IPS-18a (cell line): Measurements from ENCODE around the gene SDK2.

Experiments
- H3K27ac ChIP-seq: one replicate; pipeline ENCODE4 v1.5.1; 2013; ENCODE audit warnings: low read length
- H3K27me3 ChIP-seq: one replicate; pipeline ENCODE4 v1.6.1; 2013; ENCODE audit warnings: mild to moderate bottlenecking, low read length; ENCODE audit not compliant: control insufficient read depth, insufficient read depth
- H3K36me3 ChIP-seq: one replicate; pipeline ENCODE4 v1.6.1; 2013; ENCODE audit warnings: low read depth, low read length; ENCODE audit not compliant: control insufficient read depth
- H3K4me1 ChIP-seq: one replicate; pipeline ENCODE4 v1.6.1; 2013; ENCODE audit warnings: low read depth, low read length; ENCODE audit not compliant: control insufficient read depth
- H3K4me3 ChIP-seq: one replicate; pipeline ENCODE4 v1.5.1; 2013; ENCODE audit warnings: low read length
- H3K9ac ChIP-seq: one replicate; pipeline ENCODE4 v1.6.1; 2013; ENCODE audit warnings: mild to moderate bottlenecking, low read length, moderate library complexity
- H3K9me3 ChIP-seq: one replicate; pipeline ENCODE4 v1.6.1; 2013; ENCODE audit warnings: low read depth, low read length; ENCODE audit not compliant: control insufficient read depth

Gene SDK2

DNA sequence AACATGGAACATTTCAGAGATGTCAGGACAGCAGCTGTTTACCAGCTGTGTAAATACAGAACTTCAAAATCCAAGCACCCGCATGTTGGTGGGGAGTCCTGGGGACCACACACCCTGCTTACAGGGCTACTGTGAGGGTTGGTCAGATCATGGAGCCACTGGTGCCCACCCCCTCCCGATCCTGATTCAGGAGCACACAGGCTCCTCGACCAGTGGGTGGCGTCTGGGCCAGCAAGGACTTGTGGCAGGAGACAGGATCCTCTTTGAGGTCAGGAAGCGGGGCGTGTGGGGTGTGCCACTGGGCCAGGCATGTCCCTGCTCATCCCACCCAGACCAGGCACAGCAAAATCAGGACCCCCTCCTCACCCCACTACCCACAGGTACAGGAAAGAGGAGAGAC is 83.6 kb downstream of the SDK2 start:
- no peaks in the 10 kb centered on the region for H3K9me3 ChIP-seq
- H3K27ac ChIP-seq: no peak overlapping the region
- H3K9ac ChIP-seq: no peak overlapping the region
- no peaks in the 10 kb centered on the region for H3K27me3 ChIP-seq
- H3K36me3 ChIP-seq: no peaks in the 10 kb centered on the region
- no peak overlapping the region for H3K4me3 ChIP-seq
- peaks cover 23% of the 10 kb centered on the region for H3K4me1 ChIP-seq

DNA sequence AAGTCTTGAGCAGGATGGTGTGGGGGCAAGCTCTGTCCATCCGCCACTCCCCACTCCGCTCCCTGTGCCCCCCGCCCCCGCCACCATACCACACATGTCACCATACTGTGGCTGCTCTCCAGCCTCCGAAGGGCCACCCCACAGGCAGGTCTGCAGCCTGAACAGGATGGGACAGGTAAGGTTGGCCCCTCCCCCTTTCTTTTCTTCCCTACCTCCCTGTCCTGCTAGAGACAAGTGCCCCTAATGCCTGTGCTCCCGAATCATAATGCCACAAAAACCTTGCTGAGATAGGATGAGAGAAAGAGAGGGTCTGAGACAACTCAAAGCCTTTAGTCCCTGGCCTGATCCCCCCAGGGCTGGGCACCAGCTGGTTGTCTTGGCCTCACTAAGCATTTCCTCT is 84.7 kb downstream of the SDK2 start:
- H3K27me3 ChIP-seq: no peaks in the 10 kb centered on the region
- no peak overlapping the region for H3K4me3 ChIP-seq
- H3K9ac ChIP-seq: no peak overlapping the region
- H3K27ac ChIP-seq: no peak overlapping the region
- no peaks in the 10 kb centered on the region for H3K9me3 ChIP-seq
- peaks cover 14% of the 10 kb centered on the region for H3K4me1 ChIP-seq
- H3K36me3 ChIP-seq: no peaks in the 10 kb centered on the region

DNA sequence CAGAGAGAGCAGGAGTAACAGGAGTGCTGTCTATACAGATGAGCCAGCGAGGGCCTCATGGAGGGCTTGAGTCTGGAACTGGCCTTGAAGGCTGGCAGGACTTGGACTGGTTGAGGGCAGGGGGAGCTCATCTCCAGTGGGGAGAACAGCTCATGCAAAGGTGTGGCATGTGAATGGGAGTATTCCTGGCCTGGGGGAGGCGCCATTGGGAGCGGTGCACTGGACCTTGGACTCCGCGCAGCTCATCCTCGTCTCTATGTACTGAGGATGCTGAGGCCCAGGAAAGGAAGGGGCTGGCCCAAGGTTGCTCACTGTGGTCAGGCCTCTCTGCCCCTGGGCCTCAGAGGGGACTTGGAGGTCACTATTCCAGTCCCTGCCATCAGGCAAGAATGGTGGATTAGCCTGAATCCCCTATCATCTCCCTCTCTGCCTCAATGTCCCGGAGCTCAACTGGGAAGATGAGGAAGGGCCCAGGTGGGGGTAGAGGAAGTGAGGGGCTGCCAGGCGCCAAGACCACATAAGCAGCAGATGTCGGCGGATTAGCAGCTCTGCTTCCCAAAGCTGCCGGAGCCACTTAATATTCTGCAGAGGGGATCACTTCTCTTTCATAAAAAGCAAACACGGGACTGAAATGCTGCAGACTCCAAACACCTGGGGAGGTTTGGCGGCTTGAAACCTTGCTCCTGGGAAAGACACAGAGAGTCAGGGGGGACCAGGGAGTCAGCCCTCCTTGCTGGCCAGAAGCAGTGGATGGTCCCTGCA is 88.9 kb downstream of the SDK2 start:
- Histone ChIP-seq H3K36me3 (no peaks in the 10 kb centered on the region), H3K4me3 (no peak overlapping the region), H3K9me3 (no peaks in the 10 kb centered on the region), H3K27me3 (no peaks in the 10 kb centered on the region), H3K9ac (no peak overlapping the region), H3K27ac (no peak overlapping the region), H3K4me1 (peaks cover 14% of the 10 kb centered on the region)

DNA sequence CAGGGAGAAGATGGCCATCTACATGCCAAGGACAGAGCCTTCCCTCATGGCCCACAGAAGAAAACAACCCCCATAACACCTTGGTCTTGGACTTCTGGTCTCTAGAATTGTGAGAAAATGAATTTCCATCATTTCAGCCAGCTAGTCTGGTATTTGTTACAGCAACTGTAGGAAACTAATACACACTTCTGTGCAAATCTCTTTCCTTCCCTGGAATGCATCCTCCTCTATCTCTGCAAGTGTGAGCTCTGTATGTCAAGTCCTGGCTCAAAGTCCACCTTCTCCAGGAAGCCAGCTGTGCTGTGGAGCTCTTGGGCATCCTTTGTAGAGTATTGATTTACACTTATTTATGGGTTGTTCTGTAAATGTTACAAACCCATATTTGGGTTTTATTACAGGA is 89.7 kb downstream of the SDK2 start:
- H3K4me3 ChIP-seq: no peak overlapping the region
- no peaks in the 10 kb centered on the region for H3K27me3 ChIP-seq
- H3K9me3 ChIP-seq: no peaks in the 10 kb centered on the region
- H3K36me3 ChIP-seq: no peaks in the 10 kb centered on the region
- H3K9ac ChIP-seq: no peak overlapping the region
- H3K27ac ChIP-seq: no peak overlapping the region
- peaks cover 9% of the 10 kb centered on the region for H3K4me1 ChIP-seq

DNA sequence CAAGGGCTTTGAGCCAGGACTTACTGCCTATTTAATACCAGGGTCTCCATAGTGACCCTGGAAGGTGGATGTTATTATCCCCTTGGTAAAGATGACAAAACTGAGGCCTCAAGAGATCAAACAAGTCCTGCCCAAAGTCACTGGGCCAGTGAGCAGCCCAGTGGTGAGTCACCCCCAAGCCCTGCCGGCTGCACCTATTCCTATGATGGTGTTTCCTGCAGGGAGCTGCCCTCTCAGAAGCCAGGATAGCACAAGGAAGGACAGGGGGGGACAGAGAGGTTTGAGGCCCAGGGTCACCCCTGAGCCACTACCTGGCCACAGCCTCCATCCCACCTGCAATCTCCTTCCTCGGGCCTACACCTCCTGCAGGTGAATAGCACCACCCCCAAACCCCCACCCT is 90.9 kb downstream of the SDK2 start:
- H3K27ac ChIP-seq: no peak overlapping the region
- H3K36me3 ChIP-seq: no peaks in the 10 kb centered on the region
- no peak overlapping the region for H3K4me3 ChIP-seq
- H3K9me3 ChIP-seq: no peaks in the 10 kb centered on the region
- H3K4me1 ChIP-seq: no peaks in the 10 kb centered on the region
- H3K9ac ChIP-seq: no peak overlapping the region
- H3K27me3 ChIP-seq: no peaks in the 10 kb centered on the region

DNA sequence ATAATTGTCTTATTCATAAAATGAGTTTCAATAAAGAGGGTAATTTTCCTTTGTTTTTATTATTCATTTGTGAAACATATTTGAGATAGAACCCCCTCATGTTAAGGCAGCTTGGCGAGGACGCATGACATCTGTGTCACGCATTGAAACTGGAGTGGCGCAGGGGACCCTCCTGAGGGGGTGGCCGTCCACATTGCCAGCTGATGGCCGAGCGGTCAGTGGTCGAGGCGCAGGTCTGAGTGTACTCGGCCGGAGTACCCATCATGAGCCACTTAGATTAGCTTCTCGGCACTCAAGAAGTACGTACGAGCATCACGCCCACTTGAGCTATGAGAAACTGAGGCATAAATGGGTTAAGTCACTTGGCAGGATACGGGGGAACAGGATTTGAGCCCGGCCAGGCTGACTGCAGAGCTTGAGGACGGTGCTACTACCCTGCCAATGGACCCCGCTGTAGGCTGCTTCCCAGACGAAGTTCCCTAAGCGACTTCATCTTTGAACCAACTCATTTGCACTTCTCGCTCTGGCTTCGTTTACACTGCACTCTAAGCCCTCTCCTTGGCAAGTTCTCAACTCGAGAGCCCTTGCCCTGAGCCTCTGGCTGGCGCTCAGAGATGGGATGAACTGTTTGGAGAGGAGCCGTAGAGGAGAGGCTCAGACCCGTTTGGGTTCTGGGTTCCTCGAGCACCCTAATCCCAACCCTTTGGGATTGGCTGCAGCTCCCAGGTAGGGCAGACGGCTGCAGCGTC is 91.8 kb downstream of the SDK2 start:
- H3K9ac ChIP-seq: no peak overlapping the region

DNA sequence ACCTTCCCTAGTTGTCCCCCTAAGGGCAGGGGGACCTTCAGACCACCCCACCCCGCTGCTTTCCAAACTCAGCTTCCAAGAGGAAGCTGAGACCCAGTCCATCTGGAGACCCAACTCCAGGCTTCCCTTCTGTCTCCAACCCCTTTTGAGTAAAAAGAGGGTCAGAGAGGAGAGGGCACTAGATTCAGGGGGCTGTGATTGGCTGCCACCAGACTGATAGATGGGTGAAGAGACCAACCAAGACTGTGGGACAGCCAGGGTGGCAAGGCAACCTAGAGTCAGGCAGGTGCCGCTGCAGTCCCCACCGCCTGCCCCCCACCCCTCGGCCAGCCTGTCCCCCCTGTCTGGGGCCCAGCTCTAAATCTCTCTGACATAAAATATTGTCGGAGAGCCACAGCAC is 92.5 kb downstream of the SDK2 start:
- Histone ChIP-seq H3K9ac (no peak overlapping the region), H3K36me3 (no peaks in the 10 kb centered on the region), H3K4me1 (peaks cover 7% of the 10 kb centered on the region), H3K27me3 (no peaks in the 10 kb centered on the region), H3K27ac (no peak overlapping the region), H3K4me3 (no peak overlapping the region), H3K9me3 (no peaks in the 10 kb centered on the region)

More for the DNA sequence above, 91.8 kb downstream of the SDK2 start:
- Histone ChIP-seq H3K27ac (no peak overlapping the region), H3K4me1 (peaks cover under 1% of the 10 kb centered on the region), H3K4me3 (no peak overlapping the region), H3K36me3 (no peaks in the 10 kb centered on the region), H3K27me3 (no peaks in the 10 kb centered on the region), H3K9me3 (no peaks in the 10 kb centered on the region)

DNA sequence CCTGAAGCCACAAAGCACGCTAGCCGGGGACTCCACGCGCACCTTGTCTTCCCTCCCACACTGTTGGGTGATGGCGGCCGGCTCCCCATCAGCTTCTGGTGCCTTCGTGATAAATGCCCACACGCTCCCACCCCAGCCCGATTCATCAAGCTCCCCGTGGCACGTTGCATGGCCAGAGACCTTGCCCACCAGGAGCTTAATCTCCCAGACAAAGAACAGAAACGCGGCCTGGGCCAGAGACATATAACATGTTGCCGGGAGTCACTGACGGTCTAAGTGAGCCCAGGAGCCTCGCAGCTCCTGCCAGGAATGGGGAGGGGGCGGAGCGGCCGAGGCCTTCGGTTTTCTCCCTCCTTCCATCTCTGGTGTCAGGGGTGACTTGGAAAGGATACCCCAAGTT is 93.1 kb downstream of the SDK2 start:
- Histone ChIP-seq H3K4me1 (peaks cover 11% of the 10 kb centered on the region), H3K27ac (no peak overlapping the region), H3K27me3 (no peaks in the 10 kb centered on the region), H3K36me3 (no peaks in the 10 kb centered on the region), H3K4me3 (no peak overlapping the region), H3K9ac (no peak overlapping the region), H3K9me3 (no peaks in the 10 kb centered on the region)

DNA sequence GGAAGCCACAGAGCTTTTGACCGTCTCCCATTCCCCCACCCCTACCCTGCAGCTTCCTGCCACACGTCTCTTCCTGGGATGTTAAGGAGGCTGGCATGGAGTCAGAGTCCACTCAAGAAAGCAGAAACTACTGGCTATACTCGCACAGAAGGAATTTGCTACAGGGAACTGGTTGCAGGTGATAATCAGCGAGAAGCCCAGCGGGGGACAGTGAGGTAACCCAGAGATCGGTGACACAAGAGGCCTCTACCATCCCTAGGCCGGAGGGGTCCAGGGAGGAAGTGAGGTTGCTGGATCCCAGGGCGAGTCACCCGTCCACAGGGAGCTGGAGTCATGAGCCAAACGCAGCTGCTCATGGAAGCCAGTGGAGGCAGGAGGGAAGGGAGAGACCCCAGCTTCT is 93.7 kb downstream of the SDK2 start:
- Histone ChIP-seq H3K9ac (no peak overlapping the region), H3K4me3 (no peak overlapping the region), H3K36me3 (no peaks in the 10 kb centered on the region), H3K27ac (no peak overlapping the region), H3K9me3 (no peaks in the 10 kb centered on the region), H3K4me1 (peaks cover 11% of the 10 kb centered on the region), H3K27me3 (no peaks in the 10 kb centered on the region)

DNA sequence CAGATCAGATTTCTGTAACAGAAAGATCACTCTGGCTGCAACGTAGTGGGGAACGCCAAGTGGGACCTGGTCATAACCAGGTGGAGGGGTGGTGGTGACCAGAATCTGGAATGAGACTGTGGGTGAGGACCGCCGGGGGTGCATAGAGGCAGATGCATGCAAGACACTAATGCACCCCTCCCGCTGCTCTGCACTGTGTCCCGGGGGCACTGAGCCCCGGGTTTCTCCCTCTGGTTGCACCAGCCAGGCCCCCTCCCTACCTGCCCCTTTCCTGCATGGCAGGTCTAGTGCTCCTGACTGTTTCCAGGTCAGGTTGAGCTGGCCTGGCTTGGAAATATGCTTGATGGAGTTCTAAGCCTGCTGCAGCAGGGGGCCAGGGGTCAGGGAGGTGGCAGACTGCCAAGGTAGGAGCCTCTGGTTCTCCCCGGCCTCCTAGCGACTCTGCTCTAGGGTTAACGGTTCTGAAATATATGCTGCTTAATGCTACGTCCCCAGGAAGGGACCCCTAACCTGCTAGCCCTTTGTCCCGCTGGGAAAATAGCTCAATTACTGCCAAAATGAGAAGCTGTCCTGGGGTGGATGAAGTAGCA is 94.3 kb downstream of the SDK2 start:
- Histone ChIP-seq H3K27me3 (no peaks in the 10 kb centered on the region), H3K9ac (no peak overlapping the region), H3K4me1 (peaks cover 11% of the 10 kb centered on the region), H3K27ac (no peak overlapping the region), H3K9me3 (no peaks in the 10 kb centered on the region), H3K4me3 (no peak overlapping the region), H3K36me3 (no peaks in the 10 kb centered on the region)

DNA sequence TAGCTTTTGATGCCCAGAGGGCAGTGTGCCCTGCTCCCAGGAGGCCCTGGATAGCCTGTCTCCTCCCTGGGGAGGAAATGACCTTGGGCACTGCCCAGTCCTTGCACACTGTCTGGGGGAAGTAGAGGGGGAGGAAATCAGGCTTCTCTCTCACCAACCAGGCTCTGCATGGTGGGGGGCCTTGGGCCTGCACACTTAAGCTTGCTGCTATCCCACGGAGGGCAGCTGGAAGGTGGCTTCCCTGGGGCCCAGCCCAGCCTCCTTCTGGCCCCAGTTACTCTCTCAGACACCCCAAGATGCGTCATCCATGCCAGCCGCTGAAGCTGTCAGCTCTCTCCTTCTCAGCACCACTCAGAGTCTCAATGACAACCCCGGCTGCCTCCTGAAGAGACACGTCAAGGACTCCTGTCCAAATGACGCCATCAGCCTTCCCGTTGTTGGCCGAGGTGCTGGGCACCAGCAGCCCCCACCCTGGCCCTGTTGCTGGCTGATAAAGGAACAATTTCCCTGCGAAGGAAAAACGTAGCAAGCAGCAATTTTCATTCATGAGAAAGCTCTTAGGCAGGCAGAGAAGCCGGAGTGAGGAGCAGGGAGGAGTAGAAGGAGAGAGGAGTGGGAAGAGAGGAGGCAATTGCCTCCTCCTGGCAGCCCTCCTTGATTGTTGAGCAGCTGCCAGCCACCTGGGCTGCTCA is 95.5 kb downstream of the SDK2 start:
- no peak overlapping the region for H3K27ac ChIP-seq
- no peak overlapping the region for H3K9ac ChIP-seq
- H3K4me1 ChIP-seq: peaks cover 11% of the 10 kb centered on the region
- H3K4me3 ChIP-seq: no peak overlapping the region
- H3K36me3 ChIP-seq: no peaks in the 10 kb centered on the region
- H3K9me3 ChIP-seq: no peaks in the 10 kb centered on the region
- H3K27me3 ChIP-seq: no peaks in the 10 kb centered on the region
